Head of caudate nucleus (tissue), 42 donors: ENCODE results near the gene BLMH.

Source experiments
- DNase-seq, 42 donors: peaks; one replicate each; pipeline versions ENCODE4 v3.0.0 to v3.0.0-alpha.2; 2020 to 2021; ENCODE audit warnings: mixed read lengths in 7 of 42
- intact Hi-C: fragments of 100-400 bp; cut with DNase I; formaldehyde crosslinking; loops from one replicate; pipeline ENCODE4 v1.15.0; 2022

BLMH gene

DNA sequence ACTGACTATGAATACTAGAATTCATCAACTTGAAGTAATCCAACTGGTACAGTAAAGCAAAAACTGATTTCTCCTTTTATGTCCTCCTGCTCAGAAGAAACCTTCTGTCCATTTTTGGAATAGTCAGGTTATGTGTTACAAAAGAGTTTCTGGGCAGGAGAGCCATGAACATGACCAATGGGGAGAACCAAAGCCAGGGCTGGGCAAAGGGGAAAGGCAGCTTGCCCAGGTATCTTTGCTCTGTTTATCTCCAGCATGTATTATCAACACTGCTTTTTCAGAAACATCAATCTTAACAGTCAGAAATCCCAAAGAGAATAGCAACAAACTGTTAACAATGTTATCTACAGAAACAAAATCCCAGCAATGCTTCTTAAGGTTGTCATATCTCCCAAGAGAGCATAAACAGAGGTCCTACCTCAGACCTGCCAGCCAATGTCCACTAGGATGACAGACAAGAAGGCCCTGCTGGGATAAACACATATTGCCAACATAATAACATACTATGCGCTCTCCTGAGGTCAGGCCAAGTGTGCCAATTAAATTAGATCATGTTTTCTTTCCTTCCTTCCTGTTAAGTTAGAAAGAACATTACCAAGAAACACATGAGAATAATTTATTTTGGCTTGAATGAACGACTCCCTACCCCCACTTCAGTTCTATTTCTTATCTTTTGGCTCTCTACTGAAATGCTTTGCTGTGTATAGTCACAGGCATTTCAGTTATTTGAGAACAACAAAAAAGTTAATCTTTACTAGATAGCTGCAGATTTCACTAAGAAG, 28.0 kb downstream of the BLMH start:
- intact Hi-C loops: no loop called here
- no peak for DNase-seq

DNA sequence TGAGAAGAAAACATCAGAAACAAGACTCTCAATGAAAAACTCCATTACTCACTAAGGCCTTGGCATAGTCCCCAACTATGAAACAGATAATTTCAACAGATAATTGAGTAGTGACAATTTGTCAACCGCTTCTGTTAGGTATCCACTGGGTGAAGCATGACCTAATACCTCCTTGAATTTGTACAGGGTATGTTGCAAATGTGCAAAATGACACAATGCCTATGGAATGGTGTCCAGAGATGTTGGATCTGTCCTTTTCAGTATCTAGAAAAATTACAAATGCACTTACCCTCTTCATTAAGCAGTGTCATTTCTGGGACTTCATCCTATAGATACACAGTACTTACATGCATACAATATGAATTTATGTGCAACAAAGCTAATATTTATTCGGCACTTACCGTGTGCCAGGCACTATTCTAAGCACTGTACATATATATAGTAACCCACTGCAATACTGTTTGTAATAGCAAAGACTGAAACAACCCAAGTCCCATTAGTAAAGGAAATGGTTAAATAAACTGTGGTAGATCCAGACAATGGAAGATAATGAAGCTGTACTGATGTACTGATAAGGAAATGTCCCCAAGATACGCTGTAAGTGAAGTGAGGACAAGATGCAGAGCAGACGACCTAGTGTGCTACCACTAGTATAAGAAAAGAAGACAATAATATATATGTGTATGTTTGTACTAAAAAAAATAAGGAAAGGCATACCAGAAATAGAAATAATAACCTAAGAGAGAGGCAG, 34.8 kb downstream of the BLMH start:
- intact Hi-C loops: no loop called here
- DNase-seq: no peak

DNA sequence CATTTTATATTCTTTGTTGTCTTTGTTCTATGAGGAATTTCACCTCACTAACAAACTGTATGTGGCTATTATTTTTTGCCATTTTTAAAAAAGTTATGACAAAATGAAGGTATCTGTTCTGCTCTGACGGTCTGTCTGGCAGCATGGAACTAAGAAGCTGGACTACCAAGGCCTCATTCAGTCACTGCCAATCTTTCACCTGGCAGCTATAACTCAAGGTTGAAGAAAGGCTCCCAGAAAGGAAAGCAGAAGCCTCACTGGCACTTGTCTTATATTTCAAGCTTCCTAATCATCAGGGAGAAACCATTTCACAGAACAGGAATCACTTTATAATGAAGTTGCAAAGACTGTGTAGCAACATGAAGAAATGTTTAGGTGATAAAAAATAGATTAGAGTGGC, 37.6 kb downstream of the BLMH start:
- intact Hi-C loops: no loop called here
- DNase-seq: no peak

DNA sequence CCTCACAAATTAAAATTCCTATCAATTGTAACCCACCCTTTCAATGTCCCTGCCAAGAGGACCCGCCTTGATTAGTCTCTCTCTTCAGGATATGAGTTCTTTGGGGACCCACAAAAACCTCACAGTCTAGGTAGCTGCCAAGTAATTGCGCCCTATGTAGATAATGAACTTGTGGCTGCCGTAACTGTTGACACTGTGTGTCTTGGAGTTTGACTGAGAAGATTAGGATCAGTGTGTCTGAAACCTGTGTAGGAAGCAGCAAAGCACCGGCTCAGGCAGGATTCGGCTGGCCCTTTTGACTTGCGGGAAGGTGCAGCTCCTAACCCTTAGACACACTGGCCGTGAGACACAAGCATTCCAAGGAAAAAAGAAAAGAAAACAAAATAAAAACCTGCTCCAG, 38.4 kb downstream of the BLMH start:
- intact Hi-C loops: no loop called here

DNA sequence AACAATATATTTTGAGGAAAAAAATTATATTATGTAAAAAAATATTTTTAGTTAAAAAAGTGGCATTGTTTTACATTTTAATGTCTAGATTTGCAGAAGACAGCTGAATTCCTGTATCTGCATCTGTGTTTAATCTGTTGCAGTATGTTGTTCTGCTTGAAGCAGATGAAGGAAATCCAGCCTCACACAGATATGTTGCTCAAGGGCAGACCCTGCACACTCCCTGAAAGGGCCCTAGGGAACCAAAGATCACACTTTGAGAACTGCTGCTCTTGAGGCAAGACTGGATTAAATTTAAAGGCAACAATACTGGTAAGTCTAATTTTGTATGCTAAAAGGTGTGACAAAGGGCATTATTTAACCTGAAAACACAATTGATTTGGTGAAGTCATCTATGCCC, 39.8 kb downstream of the BLMH start:
- intact Hi-C loops: no loop called here
- DNase-seq: no peak

More for the DNA sequence above, 38.4 kb downstream of the BLMH start:
- DNase-seq: no peak

DNA sequence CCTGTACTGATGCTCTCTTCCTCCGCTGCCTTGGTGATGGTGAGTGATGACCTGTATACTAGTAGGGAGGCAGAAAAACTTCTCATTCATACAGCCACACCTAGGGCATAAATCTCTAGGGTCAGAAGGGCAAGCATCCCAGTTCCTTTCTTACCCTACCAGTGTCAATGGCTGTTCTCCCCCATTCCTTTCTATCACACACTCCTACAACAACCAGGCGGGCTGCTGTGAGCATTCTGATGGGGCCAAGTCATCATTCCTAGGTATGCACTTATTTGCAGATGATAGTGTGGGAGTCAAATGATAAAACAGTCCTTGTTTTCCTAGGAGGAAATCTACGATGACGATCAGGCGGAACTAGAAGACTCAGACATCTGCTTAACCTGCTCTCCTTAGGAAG, 42.3 kb downstream of the BLMH start:
- intact Hi-C loops: no loop called here
- DNase-seq: no peak

DNA sequence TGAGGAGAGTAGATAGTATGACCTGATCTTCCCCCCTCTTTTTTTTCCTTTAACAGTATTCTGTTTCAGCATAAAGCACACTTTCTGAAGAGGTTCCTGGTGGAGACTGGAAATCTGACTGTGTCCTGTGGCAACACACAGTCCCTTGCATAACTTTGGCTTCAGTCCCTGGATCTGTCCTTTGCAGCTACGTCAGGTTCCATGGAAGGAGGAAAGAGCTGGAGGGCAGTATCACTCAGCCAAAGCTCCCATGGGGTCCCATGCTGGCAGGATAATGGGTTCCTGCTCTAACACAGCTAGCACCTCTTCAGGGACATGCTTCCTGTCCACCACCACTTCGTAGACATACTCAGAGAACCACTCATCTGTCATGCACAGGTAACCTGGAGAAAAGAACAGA, 43.0 kb downstream of the BLMH start:
- no peak for DNase-seq
- intact Hi-C loops: no loop called here

DNA sequence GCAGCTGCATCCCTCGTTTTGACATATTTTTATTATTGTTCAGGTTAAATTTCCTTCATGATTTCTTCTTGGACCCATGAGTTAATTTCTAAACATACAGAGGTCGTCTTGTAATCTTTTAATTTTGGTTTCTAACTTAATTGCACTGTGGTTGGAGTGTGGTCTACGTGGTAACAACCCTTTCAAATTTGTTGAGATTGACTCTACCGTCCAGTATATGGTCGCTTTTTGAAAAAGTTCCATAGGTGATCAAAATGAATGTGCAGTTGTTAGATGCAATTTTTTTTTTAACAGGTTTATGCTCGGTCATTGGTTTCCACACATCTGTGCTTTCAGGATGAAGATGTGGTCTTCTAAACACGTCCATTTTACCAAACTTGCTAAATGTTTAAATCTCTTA, 45.3 kb downstream of the BLMH start:
- intact Hi-C loops: no loop called here
- DNase-seq: no peak

DNA sequence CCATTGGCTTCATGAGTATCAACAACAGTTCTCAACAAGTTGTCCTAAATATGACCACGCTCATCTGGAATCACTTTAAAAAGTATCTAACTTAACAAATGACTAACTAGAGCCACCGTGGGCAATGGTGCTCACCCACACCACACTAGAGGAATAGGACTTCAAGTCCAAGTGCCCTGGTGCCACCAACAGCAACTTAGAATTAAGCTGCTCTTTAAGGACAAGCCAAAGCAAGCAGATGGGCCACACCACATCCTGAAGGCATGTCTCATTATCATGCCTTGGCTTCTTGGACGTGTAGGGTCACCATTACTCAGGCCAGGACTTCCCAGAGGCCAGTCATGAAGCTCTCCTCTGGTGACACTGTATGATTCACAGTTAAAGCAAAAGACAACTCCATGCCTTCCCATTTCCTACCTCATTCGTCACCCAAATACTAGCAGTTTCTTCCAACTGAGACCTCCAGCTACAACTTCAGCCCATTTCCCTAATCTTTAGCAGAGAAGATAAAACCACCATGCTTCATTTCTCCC, 46.8 kb downstream of the BLMH start:
- intact Hi-C loops: no loop called here
- DNase-seq: no peak

DNA sequence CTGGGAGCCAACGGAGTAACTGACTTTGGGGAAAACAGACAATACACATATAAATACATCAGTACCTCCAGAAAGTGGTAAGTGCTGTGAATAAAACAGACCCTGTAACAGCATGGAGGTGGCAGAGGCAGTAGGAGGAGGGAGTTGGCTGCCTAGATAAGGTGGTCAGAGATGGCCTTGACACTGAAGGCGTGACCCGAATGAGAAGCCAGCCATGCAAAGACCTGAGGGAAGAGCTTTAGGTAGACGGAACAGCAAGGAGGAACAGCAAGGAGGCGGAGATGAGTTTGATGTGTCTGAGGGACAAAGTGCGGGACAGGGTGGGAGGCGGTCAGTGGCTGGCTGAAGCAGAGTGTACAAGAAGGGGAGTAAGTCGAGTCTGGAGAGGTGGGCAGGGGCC, 48.2 kb downstream of the BLMH start:
- intact Hi-C loops: no loop called here
- peak in 1 of 42 donors; percentile 29 for DNase-seq

DNA sequence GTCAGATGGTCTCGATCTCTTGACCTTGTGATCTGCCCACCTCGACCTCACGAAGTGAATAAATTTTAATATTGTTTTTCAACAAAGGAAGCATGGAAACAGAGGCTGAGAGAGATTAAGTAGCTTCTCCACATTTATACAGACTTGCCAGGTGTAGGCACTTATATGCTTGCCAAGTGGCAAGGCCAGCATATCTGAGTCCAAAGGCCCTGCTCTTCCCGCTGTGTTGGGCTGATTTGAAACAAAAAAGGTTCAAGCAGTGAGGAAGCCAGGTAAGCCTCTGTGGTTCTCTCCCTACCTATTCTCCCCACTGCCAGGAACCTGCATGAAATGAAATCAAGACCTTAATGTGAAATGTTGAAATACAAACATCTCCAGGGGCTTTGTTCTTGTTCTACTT, 48.7 kb downstream of the BLMH start:
- intact Hi-C loops: no loop called here
- no peak for DNase-seq

DNA sequence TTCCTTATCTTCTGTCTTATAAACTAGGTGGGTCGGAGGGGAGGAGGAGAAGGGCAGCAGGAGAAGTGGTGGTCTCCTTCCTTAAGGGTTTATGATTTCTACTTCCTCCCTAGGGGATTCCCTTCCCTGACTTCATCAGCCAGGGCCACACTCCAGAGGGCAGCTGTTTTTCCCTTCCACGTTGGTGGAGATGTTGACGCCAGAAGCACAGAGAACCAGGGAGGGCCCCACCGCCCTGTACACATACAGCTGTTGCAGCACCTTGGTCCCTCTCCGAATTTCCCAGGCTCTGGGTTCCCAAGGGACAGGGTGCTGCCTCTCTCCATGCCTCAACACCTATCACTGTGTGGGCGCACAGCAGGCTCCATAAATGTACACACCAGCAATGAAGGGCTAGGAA, 50.7 kb downstream of the BLMH start:
- DNase-seq: no peak
- intact Hi-C loops: no loop called here

DNA sequence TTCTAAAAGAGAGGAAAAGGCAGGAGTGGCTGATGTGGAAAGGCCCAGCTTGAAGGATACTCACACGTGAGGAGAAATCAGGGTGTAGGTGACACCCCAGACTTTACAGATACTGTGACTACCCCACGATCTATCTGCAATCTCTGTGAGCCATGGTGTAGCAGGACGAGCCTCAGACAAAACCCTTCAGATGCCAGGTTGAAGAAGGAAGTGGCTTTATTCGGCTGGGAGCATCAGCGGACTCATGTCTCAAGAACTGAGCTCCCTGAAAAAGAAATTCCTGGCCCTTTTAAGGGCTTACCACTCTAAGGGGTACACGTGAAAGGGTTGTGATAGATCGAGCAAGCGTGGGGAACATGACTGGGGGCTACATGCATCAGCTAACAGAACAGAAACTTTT, 51.6 kb downstream of the BLMH start:
- DNase-seq: no peak
- intact Hi-C loops: no loop called here

DNA sequence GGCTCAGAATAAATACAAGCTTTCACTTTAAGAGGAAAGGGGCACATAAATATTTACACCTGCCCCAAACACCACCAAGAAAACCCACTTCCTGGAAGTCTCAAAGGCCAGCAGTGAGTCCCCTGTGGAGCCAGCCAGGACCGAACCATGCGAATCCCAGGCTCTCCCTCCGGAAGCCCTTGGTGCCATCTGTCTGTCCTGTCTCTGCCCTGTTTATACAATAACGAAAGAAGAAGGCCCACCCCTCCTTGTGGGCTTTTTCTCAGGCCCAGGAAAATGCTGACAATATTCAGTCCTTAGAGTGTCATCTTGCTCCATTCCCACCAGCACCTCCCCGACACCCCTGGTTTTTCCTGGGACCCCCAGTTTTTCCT, 52.7 kb downstream of the BLMH start:
- no peak for DNase-seq
- intact Hi-C loops: no loop called here

DNA sequence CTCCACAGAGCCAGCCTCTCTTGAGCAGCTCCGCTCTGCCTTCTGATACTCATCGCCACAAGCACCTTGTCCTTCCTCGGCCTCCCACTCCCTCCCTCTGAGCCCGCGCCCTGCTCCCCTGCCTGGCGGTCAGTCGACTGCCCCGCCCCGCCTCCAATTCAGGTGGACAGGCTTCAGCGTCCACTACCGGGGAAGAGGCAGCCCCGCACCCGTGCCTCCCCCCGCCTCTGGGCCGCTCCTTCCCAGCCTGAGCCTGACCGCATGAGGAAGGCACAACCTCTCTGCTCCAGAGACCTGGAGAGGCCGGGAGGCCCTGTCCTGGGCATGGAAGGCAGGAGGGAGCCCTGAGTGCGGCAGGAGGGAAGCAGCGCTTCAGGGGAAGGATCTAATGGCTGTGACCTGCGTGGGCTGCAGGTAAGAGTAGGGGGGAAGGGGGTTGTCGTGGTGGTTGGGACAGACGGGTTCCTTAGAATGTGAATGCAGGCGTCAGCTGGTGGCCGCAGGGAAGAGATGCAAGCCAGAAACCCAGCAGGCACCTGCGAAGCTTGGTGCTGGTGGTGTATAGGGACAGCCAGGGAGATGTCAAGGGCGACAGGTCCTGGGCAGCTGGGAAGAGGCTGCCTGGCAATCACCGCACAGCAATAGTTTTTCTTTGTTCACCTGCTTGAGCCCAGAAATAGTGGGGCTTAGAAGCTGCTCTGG, 53.2 kb downstream of the BLMH start:
- intact Hi-C loops: no loop called here
- no peak for DNase-seq

DNA sequence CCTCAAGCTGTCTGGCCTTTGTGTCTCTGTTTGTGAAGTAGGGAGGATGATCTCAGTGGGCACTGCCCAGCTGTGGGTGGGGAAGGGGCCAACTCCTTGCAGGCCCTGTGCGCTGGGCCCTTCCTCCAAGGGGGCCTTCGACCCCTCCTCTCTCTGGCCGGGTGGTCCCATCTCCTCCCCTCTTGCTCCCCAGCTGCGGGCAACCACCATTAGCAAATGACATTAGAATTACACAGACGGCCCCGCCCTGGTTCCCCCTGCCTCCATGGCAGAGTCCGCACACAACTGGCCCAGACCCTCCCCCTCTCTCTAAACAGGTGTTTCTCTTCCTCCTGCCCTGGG, 53.8 kb downstream of the BLMH start:
- intact Hi-C loops: no loop called here

DNA sequence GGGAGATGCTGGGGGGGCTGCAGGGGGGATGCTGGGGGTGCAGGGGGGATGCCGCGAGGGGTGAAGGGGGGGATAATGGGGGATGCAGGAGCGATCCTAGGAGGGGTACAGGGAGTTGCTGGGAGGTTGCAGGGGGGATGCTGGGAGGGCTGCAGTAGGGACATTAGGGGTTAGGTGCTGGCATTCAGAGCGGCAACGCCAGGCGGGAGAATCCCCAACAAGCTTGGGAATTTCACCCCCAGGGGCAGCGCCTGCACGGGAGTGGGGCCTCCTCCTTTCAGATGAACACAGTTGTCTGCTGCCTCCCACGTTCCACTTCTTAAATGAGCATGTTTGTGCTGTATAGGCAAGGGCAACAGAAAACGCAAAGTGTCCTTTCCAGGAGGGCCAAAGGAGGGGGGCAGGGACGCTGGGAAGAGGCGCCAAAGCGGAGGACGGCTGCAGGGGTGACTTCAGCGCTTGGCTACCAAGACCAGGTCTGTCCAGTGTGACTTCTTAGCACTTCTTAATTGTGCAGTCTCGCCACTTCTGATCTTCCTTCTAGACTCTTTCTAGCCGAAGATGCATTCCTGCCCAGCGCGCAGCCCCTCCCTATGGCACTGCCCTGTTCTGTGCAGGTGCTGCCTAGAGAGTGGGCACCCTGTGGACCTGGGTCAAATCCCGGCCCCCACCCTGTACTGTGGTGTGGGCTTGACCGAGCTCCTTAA, 54.3 kb downstream of the BLMH start:
- intact Hi-C loops: no loop called here
- DNase-seq: no peak

More for the DNA sequence above, 53.8 kb downstream of the BLMH start:
- DNase-seq: no peak

DNA sequence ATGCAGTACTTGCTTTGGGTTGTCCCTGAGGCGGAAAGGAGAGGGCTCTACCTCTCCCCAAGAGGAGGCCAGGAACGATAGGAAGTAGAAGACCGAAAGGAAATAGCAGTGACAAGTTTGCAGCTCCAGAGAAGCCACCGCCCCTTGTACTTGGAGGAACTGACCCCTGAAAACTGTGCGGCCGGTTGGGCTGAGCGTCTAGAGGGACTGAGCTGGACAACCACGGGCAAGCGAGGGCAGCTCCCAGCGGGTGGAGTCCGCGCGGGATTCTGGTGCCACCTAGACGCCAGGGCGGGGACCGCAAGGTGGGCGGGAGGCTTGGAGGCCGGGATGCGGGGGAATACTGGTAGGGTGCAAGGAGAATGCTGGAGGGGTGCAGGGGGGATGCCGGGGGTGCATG, 55.0 kb downstream of the BLMH start:
- intact Hi-C loops: no loop called here
- DNase-seq: peak in 40 of 42 donors; percentile 7 to 77 (median 34)

DNA sequence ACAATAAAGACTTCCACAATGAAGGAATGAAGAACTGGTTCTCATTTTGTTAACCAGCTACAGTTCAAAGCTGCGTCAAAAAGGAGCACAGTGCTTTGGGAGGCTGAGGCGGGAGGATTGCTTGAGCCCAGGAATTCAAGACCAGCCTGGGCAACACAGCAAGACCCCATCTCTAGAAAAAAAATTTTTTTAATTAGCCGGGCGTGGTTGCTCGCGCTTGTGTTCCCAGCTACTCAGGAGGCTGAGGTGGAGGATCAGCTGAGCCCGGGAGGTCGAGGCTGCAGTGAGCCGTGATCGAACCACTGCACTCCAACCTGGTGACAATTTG, 55.5 kb downstream of the BLMH start:
- DNase-seq: no peak
- intact Hi-C loops: no loop called here
